ENCODE measurements around the gene CPLANE2.

Gene CPLANE2

GRCh38 chr1:16203550-16203949 is 33.4 kb downstream of the CPLANE2 start:
- peaks cover 3% of the 10 kb centered on the region for H3K27me3 Mint-ChIP-seq (ENCODE audit: low read depth)
- no peaks in the 10 kb centered on the region for H3K9me3 Mint-ChIP-seq
- no peak for TF ChIP-seq CTCF (IDR thresholded peaks at IDR 0.05; ENCODE audit: unreplicated experiment in 3 of 3)
- H3K36me3 Mint-ChIP-seq (ENCODE audit: low read depth) = peaks cover 4% of the 10 kb centered on the region
- no peak overlapping the region for H3K4me3 Mint-ChIP-seq
- no peak overlapping the region for H3K27ac Mint-ChIP-seq
- peaks cover 8% of the 10 kb centered on the region for H3K4me1 Mint-ChIP-seq

- Mint-ChIP-seq H3K4me3 (no peak overlapping the region), H3K9me3 (no peaks in the 10 kb centered on the region), H3K27ac (no peak overlapping the region), H3K4me1 (peaks cover 8% of the 10 kb centered on the region), H3K36me3 (ENCODE audit: low read depth) (peaks cover 4% of the 10 kb centered on the region), H3K27me3 (ENCODE audit: low read depth) (peaks cover 3% of the 10 kb centered on the region)
- no peak for TF ChIP-seq CTCF (IDR thresholded peaks at IDR 0.05; ENCODE audit: unreplicated experiment in 3 of 3)
These were observed 34.4 kb downstream of the CPLANE2 start for GRCh38 chr1:16202281-16203210.

- peaks cover 4% of the 10 kb centered on the region for H3K4me1 Mint-ChIP-seq
- no peak overlapping the region for H3K4me3 Mint-ChIP-seq
- TF ChIP-seq CTCF (IDR thresholded peaks at IDR 0.05; ENCODE audit: unreplicated experiment in 3 of 3) = no peak
- H3K36me3 Mint-ChIP-seq (ENCODE audit: low read depth) = peaks cover 4% of the 10 kb centered on the region
- H3K9me3 Mint-ChIP-seq = no peaks in the 10 kb centered on the region
- no peak overlapping the region for H3K27ac Mint-ChIP-seq
- H3K27me3 Mint-ChIP-seq (ENCODE audit: low read depth) = peaks cover 6% of the 10 kb centered on the region
These were observed 37.3 kb downstream of the CPLANE2 start for GRCh38 chr1:16199700-16200099.

GRCh38 chr1:16199157-16199501 is 37.9 kb downstream of the CPLANE2 start:
- no peaks in the 10 kb centered on the region for H3K9me3 Mint-ChIP-seq
- TF ChIP-seq CTCF (IDR thresholded peaks at IDR 0.05; ENCODE audit: unreplicated experiment in 3 of 3) = no peak
- H3K4me3 Mint-ChIP-seq = no peak overlapping the region
- H3K27me3 Mint-ChIP-seq (ENCODE audit: low read depth) = peaks cover 7% of the 10 kb centered on the region
- no peak overlapping the region for H3K27ac Mint-ChIP-seq
- H3K4me1 Mint-ChIP-seq = peaks cover 4% of the 10 kb centered on the region
- peaks cover 4% of the 10 kb centered on the region for H3K36me3 Mint-ChIP-seq (ENCODE audit: low read depth)

- peaks cover 4% of the 10 kb centered on the region for H3K4me1 Mint-ChIP-seq
- no peak overlapping the region for H3K27ac Mint-ChIP-seq
- no peak overlapping the region for H3K4me3 Mint-ChIP-seq
- H3K9me3 Mint-ChIP-seq = no peaks in the 10 kb centered on the region
- no peak for TF ChIP-seq CTCF (IDR thresholded peaks at IDR 0.05; ENCODE audit: unreplicated experiment in 3 of 3)
- peaks cover 7% of the 10 kb centered on the region for H3K27me3 Mint-ChIP-seq (ENCODE audit: low read depth)
- H3K36me3 Mint-ChIP-seq (ENCODE audit: low read depth) = peaks cover 4% of the 10 kb centered on the region
These were observed 38.4 kb downstream of the CPLANE2 start for GRCh38 chr1:16198444-16199156.
